OCI-M2 (cell line): ENCODE data around the gene MUSK.
"Not testable (repeated sequence)": the region's sequence is repeated elsewhere in the genome, so short reads cannot be mapped to it uniquely, and the experiment has no call there.

Experiments
- DNase-seq: peaks from one replicate; lab custom pipeline; 2025; ENCODE audit not compliant: unreplicated experiment; lab: John Stamatoyannopoulos, UW

The MUSK gene

GRCh38 chr9:110808599-110808980, 140.0 kb downstream of the MUSK start:
- no peak for DNase-seq

GRCh38 chr9:110809038-110809595, 140.5 kb downstream of the MUSK start:
- no peak for DNase-seq

GRCh38 chr9:110810262-110810976, 141.8 kb downstream of the MUSK start:
- DNase-seq = no peak

- DNase-seq = no peak
Measured at GRCh38 chr9:110812886-110813285, 144.3 kb downstream of the MUSK start.

GRCh38 chr9:110814159-110814558, 145.6 kb downstream of the MUSK start:
- DNase-seq = no peak

- no peak for DNase-seq
Measured at GRCh38 chr9:110815361-110815760, 146.8 kb downstream of the MUSK start.

- no peak for DNase-seq
Measured at GRCh38 chr9:110820381-110820780, 151.8 kb downstream of the MUSK start.

- no peak for DNase-seq
Measured at GRCh38 chr9:110821064-110821463, 152.5 kb downstream of the MUSK start.

- not testable (repeated sequence) for DNase-seq
Measured at GRCh38 chr9:110825129-110825528, 156.5 kb downstream of the MUSK start.

- no peak for DNase-seq
Measured at GRCh38 chr9:110825950-110826349, 157.4 kb downstream of the MUSK start.

- not testable (repeated sequence) for DNase-seq
Measured at GRCh38 chr9:110826400-110826799, 157.8 kb downstream of the MUSK start.

GRCh38 chr9:110828264-110828663, 159.7 kb downstream of the MUSK start:
- no peak for DNase-seq

- DNase-seq = no peak
Measured at GRCh38 chr9:110830495-110830894, 161.9 kb downstream of the MUSK start.

GRCh38 chr9:110832926-110833325, 164.3 kb downstream of the MUSK start:
- no peak for DNase-seq

GRCh38 chr9:110835404-110835803, 166.8 kb downstream of the MUSK start:
- no peak for DNase-seq

- no peak for DNase-seq
Measured at GRCh38 chr9:110835859-110836271, 167.3 kb downstream of the MUSK start.

- DNase-seq = no peak
Measured at GRCh38 chr9:110837401-110838005, 168.9 kb downstream of the MUSK start.

- DNase-seq = no peak
Measured at GRCh38 chr9:110842169-110842568, 173.6 kb downstream of the MUSK start.

GRCh38 chr9:110842986-110843385, 174.4 kb downstream of the MUSK start:
- no peak for DNase-seq

GRCh38 chr9:110844121-110844520, 175.5 kb downstream of the MUSK start:
- DNase-seq = no peak

GRCh38 chr9:110846215-110846614, 177.6 kb downstream of the MUSK start:
- no peak for DNase-seq

- no peak for DNase-seq
Measured at GRCh38 chr9:110847671-110848070, 179.1 kb downstream of the MUSK start.
